Cortex of kidney (tissue), 1 donor: ENCODE data around the gene MATCAP1.

ENCODE experiments used
- DNase-seq: peaks from one replicate; lab custom pipeline; 2025; lab: John Stamatoyannopoulos, UW

The MATCAP1 gene

GRCh38 chr16:67191411-67191994 lies 7.7 kb upstream of the MATCAP1 start:
- no peak for DNase-seq

GRCh38 chr16:67190448-67191399 lies 7.0 kb upstream of the MATCAP1 start:
- no peak for DNase-seq

GRCh38 chr16:67190041-67190440 lies 6.3 kb upstream of the MATCAP1 start, which contains the start of gene EXOC3L1:
Gene EXOC3L1 (minus strand): TSS chr16:67190136. CDS start chr16:67189676, 460 bp downstream.
- DNase-seq, result no peak

- no peak for DNase-seq
Measured at GRCh38 chr16:67188798-67189197, 5.0 kb upstream of the MATCAP1 start.

- no peak for DNase-seq
Measured at GRCh38 chr16:67188323-67188722, 4.6 kb upstream of the MATCAP1 start.

- DNase-seq, result no peak
Measured at GRCh38 chr16:67187175-67187890, 3.6 kb upstream of the MATCAP1 start.

GRCh38 chr16:67186550-67186950 lies 2.8 kb upstream of the MATCAP1 start:
- DNase-seq, result no peak

- no peak for DNase-seq
Measured at GRCh38 chr16:67185651-67186134, 1.9 kb upstream of the MATCAP1 start.

- DNase-seq, result no peak
Measured at GRCh38 chr16:67184995-67185650, 1.4 kb upstream of the MATCAP1 start.

GRCh38 chr16:67184453-67184994 lies 761 bp upstream of the MATCAP1 start:
- DNase-seq, result no peak

GRCh38 chr16:67183284-67183626 lies 508 bp downstream of the MATCAP1 start:
- DNase-seq, result no peak

GRCh38 chr16:67182288-67182687 lies 1.5 kb downstream of the MATCAP1 start:
- DNase-seq, result no peak

GRCh38 chr16:67181346-67181745 lies 2.4 kb downstream of the MATCAP1 start:
- DNase-seq, result no peak

- no peak for DNase-seq
Measured at GRCh38 chr16:67180166-67180565, 3.6 kb downstream of the MATCAP1 start.

- no peak for DNase-seq
Measured at GRCh38 chr16:67179421-67180080, 4.2 kb downstream of the MATCAP1 start.

- no peak for DNase-seq
Measured at GRCh38 chr16:67177743-67178699, 5.7 kb downstream of the MATCAP1 start.

- DNase-seq, result no peak
Measured at GRCh38 chr16:67176662-67177061, 7.1 kb downstream of the MATCAP1 start.

GRCh38 chr16:67174706-67175231 lies 9.0 kb downstream of the MATCAP1 start:
- DNase-seq, result no peak

GRCh38 chr16:67173808-67174705 lies 9.7 kb downstream of the MATCAP1 start:
- peak; percentile 38 for DNase-seq
